Stimulated activated CD4-positive, alpha-beta T cell treated with anti-CD3 and anti-CD28 coated beads, TNF-alpha, amount 100 ng/mL, for 1 hour (primary cell): Measurements from ENCODE around the gene OR51B2.
"Not testable (repeated sequence)": the region's sequence is repeated elsewhere in the genome, so short reads cannot be mapped to it uniquely, and the experiment has no call there.

Experiments used
- DNase-seq, 3 donors: peaks; one replicate each; pipeline ENCODE4 v3.0.0-alpha.2; 2020; ENCODE audit warnings: low read depth in 3 of 3, low spot score in 1 of 3

Gene OR51B2

DNA sequence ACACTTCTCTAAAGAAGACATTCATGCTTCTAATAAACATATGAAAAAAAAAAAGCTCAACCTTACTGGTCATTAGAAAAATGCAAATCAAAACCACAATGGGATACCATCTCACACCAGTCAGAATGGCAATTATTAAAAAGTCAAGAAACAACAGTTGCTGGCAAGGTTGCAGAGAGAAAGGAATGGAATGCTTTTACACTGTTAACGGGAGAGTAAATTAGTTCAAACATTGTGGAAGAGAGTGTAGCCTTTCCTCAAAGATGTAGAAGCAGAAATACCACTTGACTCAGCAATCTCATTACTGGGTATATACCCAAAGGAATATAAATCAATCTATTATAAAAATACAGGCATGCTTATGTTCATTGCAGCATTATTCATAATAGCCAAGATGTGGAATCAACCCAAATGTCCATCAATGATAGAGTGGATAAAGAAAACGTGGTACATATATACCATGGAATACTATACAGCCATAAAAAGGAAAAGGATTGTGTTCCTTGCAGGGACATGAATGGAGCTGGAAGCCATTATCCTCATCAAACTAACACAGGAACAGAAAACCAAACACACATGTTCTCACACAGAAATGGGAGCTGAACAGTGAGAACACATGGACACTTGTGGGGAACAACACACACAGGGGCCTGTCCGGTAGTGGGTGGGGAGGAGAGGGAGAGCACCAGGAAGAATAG is 10.6 kb downstream of the OR51B2 start:
- DNase-seq: not testable (repeated sequence)

DNA sequence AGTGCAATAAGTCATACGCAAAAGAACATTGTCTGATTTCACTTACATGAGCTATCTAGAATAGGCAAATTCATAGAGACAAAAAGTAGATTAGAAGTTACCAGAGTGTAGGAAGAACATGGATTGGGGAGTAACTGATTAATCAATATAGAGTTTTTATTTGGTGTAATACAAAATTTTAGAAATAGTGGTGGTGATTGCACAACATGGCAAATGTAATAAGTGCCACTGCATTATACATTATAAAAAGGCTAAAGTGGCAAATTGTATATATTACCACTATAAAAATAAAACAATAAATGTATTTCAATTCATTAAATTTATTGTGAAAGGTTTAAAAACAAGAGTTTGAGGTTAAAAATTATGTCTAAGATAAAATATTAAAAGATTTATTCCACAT is 13.7 kb downstream of the OR51B2 start:
- DNase-seq: no peak

DNA sequence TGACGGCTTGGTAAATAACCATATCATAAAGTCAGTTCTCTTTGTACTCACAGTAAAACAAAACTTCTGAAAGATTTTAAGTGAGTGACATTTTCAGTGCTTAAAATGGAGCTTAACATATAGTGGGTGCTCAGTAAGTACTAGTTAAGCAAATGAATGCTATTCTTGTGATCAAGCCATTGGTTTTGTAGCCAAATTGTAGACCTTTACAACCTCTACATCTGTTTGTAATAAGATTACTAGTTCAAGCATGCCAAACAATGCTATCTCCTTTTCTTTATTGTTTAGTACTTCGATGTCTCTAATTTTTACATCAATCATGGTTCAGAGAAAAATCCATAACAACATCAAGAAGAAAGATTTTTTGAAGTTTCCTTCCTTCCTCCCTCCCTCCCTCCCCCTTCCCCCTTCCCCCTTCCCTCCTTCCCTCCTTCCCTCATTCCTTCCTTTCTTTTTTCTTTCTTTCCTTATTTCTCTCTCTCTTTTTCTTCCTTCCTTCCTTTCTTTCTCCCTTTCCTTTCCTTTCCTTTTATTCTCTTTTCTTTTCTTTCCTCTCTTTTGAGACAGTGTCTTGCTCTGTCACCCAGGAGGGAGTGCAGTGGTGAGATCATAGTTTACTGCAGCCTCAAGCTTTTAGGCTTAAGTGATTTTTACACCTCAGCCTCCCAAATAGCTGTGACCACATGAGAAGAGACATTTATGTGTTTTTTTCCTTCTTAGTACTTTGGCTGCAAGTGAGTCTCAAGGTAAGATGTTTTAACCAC is 16.7 kb downstream of the OR51B2 start:
- no peak for DNase-seq

DNA sequence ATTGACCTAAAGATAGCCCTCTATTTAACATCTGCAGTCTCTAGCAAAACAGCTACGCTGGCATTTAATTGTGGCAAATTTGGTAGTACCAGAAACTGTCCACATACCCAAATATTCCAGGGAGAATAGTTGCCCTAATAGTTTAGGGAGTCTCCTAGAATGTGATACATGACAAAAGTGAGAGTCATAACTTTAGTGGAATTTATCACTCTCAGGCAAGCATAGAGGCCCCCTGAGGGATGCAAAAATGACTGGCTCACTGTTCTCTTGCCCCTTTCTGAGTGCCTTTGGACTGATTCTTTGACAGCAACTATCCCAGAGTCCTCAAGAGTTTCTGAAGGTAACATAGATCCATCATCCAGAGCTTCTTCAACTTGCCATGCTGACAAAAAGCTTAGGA is 20.1 kb downstream of the OR51B2 start:
- no peak for DNase-seq

DNA sequence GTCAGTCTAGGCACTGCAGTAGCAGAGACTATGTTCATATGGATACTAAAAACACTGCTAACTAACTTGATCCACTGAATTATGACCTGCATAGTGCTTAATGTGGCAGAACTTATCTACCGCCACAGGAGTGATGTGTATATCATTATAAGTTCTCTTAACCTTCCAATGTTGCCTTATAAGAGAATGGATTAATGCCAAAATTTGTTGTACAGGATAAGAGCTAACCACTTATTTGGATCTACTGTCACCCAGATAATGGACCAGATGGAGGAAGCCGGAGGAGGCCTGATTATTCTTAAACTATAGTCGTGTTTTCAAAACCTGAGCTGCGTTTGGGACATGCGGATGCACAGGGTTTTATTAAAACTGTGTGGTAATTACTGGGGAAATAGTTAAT is 20.5 kb downstream of the OR51B2 start:
- no peak for DNase-seq

DNA sequence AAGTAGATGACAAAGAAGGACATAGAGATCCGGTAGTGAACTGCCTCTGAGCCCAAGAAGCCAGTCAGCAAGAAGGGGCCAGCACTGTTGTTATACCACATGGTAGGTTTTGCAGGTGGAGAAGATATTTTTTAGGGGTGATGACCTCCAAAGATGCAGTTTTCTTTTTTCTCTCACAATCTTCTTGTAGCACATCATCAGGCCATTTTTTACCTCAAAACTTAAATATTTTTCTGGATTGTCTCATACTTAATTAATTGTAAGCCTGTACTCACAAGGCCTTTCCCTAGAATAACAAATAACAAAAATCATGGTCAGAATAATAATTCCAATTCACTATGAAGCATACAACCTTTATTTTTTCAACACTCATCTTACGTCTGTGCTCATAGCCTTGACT is 22.3 kb downstream of the OR51B2 start, which contains the start of gene OR51B4:
OR51B4 (minus strand) TSS at position 101 of the 400 bp plus-strand sequence; CDS start at position 101, 0 bp downstream.
- DNase-seq: no peak

DNA sequence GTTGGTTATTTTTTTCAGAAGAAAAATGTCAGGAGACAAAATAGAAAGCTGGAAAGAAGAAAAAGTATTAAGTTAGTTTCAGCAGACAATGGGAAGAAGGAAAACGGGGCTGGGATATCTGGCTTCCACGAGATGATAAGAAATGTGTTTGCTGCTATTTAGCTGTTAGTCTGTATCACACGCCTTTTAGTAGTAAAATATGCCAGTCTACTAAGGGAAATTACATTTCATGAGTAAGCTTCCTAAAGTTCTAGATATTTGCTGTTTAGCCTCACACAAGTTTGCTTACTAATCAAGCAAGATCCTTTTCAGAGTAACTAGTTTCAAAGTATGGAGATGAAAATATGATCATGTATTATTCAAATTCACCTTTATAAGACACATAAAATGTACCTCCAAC is 23.8 kb downstream of the OR51B2 start:
- DNase-seq: no peak

DNA sequence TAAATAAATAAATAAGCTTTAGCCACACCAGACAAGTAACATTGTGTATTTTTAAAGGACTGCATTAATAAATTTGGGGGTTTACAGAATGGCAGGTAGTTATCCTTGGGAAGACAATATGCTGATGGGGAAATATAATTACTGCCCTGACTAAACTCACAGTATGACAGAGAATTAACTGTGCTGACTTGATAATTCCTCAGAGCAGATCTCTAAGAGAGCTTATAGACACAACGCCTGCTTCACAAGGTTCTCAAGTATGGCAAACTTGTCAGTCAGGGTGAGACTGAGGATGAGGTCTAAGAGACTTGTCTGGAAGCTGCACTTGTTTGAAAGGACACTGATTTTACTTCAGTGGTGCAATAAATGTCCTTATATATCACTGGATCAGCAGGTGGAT is 25.6 kb downstream of the OR51B2 start:
- no peak for DNase-seq

DNA sequence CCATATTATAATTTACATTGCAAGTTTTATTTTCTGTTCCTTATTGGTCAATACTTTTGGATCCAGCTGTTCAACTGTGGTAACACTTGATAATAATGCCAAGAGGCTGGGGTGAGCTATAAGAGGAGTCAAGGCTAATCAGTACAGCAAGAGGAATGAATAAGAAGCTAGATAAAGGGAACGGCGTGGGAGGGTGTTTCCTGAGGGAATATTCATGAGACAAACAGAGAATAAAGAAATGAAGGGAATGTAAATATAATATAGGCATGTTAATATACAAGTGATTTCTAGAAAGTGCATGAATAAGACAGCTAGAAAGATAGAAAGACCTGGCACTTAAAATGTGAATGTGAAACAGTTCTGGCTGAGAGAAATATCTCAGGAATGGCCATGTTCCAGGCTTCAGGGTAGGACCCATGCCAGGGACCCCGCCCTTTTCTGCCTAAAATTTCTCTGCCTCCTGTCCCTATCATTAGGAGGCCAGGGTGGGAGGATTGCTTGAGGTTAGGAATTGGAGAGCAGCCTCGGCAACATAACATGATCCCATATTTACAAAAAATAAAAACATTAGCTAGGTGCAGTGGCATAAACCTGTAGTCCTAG is 26.3 kb downstream of the OR51B2 start:
- DNase-seq: no peak

DNA sequence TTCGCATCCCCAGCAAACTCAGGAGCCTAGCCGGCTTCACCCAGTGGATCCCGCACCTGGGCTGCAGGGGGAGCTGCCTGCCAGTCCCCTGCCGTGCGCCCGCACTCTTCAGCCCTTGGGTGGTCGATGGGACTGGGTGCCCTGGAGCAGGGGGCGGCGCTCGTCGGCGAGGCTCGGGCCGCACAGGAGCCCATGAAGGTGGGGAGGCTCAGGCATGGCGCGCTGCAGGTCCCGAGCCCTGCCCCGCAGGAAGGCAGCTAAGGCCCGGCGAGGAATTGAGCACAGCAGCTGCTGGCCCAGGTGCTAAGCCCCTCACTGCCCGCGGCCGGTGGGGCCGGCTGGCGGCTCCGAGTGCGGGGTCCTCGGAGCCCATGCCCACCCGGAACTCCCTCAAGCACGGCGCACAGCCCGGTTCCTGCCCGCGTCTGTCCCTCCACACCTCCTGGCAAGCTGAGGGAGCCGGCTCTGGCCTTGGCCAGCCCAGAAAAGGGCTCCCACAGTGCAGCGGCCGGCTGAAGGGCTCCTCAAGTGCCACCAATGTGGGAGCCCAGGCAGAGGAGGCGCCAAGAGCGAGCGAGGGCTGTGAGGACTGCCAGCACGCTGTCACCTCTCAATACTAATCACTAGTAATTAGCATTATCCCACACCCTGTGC is 29.6 kb downstream of the OR51B2 start:
- DNase-seq: not testable (repeated sequence)

DNA sequence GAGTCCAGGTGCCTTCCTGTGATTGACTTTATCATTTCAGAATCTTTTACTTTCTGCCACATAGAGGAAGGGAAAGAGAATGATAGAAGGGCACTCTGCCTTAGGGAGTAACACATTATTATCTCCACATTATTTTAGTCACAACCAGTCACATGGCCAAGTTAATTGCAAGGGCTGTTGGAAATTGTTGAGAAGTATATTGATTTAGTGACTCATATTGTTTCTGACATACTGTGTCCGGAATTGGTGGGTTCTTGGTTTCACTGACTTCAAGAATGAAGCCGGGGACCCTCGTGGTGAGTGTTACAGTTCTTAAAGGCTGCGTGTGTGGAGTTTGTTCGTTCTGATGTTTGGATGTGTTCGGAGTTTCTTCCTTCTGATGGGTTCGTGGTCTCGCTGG is 31.1 kb downstream of the OR51B2 start:
- DNase-seq: no peak

DNA sequence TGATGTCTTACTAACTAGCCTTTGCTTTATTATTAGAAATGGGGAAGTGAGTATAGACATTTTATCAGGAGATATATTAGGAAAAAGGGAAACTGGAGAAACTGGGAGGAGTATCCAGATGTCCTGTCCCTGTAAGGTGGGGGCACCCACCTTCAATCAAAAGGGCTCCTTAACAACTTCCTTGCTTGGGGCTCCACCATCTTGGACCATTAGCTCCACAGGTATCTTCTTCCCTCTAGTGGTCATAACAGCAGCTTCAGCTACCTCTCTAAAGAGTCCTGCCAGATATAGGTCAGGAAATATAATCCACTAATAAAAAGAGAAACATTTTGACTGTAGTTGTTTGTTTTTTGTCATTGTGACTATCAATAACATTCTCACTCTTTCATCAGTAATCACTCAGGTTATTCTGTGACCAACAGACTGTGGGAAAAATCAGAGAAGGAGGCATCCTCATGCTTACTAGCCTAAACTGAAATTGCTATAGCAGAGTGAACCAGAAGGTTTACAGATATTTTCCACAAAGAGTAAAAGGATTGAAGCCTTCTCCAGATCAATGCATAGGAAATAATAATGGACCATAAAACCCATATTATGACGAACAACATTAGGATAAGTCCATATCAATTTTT is 32.8 kb downstream of the OR51B2 start:
- DNase-seq: no peak

DNA sequence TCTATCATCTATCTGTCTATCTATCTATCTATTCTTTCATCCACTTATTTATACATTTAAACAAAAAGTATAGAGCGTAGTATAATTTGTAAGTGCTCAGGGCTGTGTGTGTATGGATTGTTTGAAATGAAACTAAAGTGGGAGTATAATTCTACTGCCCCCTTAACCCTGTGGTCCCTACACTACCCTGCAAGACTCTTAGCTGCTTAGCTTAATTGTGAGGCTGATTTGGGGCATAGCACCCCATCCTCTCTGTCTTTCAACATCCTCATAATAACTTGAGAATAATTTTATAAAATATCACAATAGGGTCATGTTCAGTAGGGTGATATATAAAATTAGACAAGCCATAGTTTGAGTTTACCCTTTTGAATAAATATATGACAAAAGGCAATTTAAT is 34.0 kb downstream of the OR51B2 start:
- DNase-seq: no peak

DNA sequence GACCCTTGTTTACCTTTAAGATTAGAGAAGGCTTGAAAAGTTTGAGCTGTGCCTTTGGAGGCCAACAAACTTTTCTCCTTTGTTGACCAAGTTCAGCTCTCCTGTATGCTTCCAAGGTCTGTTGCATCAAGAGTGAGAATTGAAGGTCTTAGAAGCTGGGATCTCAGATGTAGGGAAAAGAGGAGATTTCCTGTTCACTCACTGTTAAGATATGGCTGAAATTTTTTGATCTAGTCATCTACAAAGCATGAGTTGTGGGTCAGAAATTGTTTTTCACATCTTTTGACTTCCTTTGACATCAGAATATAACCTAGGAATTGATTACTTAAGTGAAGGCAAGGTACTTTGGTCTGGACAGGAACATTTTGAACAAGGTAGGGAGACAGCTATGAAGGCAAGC is 34.4 kb downstream of the OR51B2 start:
- no peak for DNase-seq

DNA sequence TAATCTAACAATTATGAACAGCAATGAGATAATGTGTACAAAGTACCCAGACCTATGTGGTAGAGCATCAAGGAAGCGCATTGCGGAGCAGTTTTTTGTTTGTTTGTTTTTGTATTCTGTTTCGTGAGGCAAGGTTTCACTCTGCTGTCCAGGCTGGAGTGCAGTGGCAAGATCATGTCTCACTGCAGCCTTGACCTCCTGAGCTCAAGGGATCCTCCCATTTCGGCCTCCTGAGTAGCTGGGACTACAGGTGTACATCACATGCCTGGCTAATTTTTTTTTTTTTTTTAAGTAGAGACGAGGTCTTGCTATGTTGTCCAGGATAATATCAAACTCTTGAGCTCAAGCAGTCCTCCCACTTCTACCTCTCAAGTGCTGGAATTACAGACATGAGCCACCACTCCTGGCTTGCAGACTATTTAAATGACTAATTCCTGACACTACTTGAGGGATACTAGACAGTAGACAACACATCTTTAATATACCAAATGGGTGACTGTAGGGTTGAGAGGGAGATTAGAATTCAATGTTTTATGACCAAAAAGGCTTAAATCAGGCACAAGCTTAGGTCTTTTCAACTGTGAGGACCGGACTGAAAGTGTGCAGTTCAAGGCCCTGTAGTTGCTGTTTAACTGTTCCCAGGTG is 35.1 kb downstream of the OR51B2 start:
- no peak for DNase-seq

DNA sequence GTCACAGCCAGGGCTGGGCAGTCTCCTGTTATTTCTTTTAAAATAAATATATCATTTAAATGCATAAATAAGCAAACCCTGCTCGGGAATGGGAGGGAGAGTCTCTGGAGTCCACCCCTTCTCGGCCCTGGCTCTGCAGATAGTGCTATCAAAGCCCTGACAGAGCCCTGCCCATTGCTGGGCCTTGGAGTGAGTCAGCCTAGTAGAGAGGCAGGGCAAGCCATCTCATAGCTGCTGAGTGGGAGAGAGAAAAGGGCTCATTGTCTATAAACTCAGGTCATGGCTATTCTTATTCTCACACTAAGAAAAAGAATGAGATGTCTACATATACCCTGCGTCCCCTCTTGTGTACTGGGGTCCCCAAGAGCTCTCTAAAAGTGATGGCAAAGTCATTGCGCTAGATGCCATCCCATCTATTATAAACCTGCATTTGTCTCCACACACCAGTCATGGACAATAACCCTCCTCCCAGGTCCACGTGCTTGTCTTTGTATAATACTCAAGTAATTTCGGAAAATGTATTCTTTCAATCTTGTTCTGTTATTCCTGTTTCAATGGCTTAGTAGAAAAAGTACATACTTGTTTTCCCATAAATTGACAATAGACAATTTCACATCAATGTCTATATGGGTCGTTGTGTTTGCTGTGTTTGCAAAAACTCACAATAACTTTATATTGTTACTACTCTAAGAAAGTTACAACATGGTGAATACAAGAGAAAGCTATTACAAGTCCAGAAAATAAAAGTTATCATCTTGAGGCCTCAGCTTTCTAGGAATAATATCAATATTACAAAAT is 35.8 kb downstream of the OR51B2 start:
- no peak for DNase-seq

DNA sequence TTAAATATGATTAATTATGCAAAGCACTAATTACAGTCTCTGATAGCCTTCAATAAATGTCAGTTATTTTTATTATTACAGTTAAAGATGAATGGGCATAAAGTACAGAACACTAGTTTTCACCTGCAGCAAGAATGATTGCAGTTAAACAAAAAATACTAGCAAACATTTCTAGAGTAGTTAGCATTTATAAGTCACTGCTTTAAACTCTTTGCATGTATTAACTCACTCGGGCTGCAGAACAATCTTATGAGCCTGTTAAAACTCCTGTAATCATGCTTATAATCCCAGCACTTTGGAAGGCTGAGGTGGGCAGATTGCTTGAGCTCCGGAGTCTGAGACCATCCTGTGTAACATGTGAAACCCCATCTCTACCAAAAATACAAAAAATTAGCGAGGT is 37.2 kb downstream of the OR51B2 start:
- no peak for DNase-seq

DNA sequence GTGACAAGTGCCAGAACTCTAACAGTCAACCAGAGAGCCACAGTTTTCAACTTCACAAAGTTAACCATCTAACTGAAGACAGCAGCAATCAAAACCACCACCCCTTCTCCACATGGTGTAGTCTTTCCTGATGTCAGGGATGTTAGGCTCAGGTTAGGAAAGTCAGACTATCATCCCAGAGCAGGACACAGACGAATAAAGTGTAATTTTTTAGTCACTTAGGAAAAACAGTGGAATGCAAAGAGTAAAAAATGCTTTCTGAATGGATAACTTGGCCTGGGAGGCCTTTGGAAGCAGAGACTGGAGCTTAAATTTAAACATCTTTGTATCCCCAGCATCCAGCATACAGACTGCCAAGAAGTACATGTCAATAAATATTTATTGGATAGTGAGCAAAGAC is 37.7 kb downstream of the OR51B2 start:
- no peak for DNase-seq

DNA sequence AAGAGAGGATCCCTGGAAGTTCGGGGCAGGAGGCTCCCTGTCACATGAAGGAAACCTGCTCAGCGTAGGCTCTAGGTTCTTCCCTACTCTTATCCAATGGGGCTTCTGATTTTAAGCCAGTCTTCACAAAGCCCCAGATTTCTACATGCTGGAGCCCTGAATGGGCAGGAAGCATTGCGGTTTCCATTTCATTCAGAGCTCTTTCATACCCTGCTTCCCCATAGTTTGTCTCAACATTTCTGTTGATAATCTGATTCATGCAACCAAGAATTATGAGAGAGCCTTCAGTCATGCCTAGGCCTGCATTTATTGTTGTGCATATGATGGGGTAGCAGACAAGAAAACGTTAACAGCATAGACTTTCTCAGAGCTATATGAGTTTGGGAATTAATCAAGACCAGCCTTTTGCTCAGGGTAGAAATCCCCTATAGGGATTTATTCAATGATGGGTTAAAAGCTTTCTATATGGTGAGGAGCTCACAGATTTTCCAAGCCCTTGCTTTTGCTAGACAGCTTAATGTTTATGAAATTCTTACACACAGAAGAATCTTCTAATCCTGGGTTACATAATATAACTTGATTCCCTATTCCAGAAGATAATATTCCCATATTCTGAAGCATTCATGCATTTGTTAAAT is 38.3 kb downstream of the OR51B2 start:
- no peak for DNase-seq

DNA sequence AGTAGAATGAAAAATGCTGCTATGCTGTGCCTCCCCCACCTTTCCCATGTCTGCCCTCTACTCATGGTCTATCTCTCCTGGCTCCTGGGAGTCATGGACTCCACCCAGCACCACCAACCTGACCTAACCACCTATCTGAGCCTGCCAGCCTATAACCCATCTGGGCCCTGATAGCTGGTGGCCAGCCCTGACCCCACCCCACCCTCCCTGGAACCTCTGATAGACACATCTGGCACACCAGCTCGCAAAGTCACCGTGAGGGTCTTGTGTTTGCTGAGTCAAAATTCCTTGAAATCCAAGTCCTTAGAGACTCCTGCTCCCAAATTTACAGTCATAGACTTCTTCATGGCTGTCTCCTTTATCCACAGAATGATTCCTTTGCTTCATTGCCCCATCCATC is 39.5 kb downstream of the OR51B2 start:
- DNase-seq: no peak
